Body of pancreas (tissue), 4 donors: Measurements from ENCODE around the gene INSIG1. TPM values are rescaled to one million over a fixed set of nuclear protein-coding genes. Genes with fewer than 3 reads are reported as not detected.

Source experiments
- ATAC-seq: fragments of 150-250 bp; one replicate; pipeline ENCODE4 v1.9.1; 2016
- DNase-seq, 4 donors: peaks; one replicate each; pipeline ENCODE4 v3.0.0-alpha.2; 2019
- H3K27ac ChIP-seq, 4 donors: fragments of 200-600 bp; sonication (generic); 1 replicate in 3 of 4; 2 replicates in 1 of 4; pipeline versions ENCODE4 v1.5.1 to v1.6.1; 2016 to 2019; ENCODE audit warnings: mild to moderate bottlenecking in 1 of 4, mixed read lengths in 1 of 4, moderate library complexity in 1 of 4
- H3K27me3 ChIP-seq, 2 donors: fragments of 200-600 bp; sonication (generic); one replicate each; pipeline ENCODE4 v1.6.0; 2016; ENCODE audit warnings: mild to moderate bottlenecking in 1 of 2
- H3K36me3 ChIP-seq, 2 donors: fragments of 200-600 bp; sonication (generic); replicated peaks in 1 of 2; 2 replicates each; pipeline ENCODE4 v1.5.1; 2016; ENCODE audit warnings: low read depth in 2 of 2; ENCODE audit not compliant: insufficient read depth in 1 of 2
- H3K4me1 ChIP-seq: fragments of 200-600 bp; sonication (generic); one replicate; pipeline ENCODE4 v1.6.0; 2016
- H3K4me3 ChIP-seq, 2 donors: fragments of 200-600 bp; sonication (generic); 1 replicate in 1 of 2; 2 replicates in 1 of 2; pipeline ENCODE4 v1.5.1; 2016 to 2019
- H3K9me3 ChIP-seq, 3 donors: fragments of 200-600 bp; sonication (generic); 1 replicate in 2 of 3; 2 replicates in 1 of 3; pipeline ENCODE4 v1.5.1; 2016
- POLR2A ChIP-seq, 3 donors: fragments of 450-650 bp; IDR thresholded peaks; one replicate each; pipeline ENCODE4 v1.6.1; 2016; ENCODE audit warnings: antibody characterized with exemption in 3 of 3, mild to moderate bottlenecking in 2 of 3
- WGBS, 2 donors: methylation state at CpG; one replicate each; pipeline ENCODE4 v1.1.5; 2017; 5-methylcytosine and 5-hydroxymethylcytosine counted together
- intact Hi-C: fragments of 100-400 bp; cut with DNase I; formaldehyde crosslinking; loops from one replicate; pipeline ENCODE4 v1.15.1; 2023
- total RNA-seq, 2 donors: library from RNA; depleted of rRNA; stranded (reverse); fragments of >200 nt; gene quantifications; one replicate each; pipeline ENCODE4 v1.1.0, GENCODE V29; 2016
- TF ChIP-seq, protein P1 (sequence below), 7 experiments: fragments of 450-650 bp in 4 of 7; fragments of 200-600 bp in 3 of 7; sonication (generic) in 3 of 7; IDR thresholded peaks; one replicate each; pipeline ENCODE4 v1.5.1; 2016 to 2019; ENCODE audit warnings: antibody characterized with exemption in 7 of 7

The INSIG1 gene
- total RNA-seq, 2 donors from 2014 or later: 47.0 to 79.8 TPM

DNA sequence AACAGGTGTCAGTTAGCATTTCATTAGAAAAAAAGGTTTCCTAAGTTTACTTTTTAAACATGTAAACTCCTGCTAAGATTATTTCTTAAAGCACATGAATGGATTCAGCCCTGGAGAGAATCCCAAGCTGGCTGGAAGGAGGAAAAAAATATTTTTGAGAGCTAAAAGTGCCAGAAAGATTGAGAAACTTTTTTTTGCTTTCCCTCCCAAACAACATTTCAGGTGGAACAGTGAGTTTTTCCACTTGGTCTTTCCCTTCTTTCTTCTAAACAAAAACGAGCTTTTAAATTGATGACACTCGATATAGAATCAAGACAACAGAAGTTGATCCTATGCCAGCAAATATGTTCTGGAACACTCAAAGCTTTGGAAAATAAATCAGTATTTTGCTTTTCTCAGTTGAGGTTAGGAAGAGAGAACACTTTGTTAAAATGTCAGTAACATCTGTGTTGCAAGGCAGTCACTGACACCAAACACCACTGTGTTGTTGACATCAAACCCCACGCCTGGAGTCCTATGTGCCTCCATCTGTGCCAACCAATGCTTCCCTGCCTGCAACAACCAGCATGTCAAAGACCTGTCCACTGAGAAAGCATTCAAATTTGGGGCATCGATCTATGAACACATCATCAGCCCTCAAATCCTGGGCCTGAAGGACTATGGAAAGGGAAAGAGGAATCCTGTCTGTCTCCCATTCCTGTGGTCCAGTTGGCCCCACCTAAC, 22.9 kb upstream of the INSIG1 start:
- intact Hi-C loops: no loop called here
- WGBS, 2 donors: 85 to 86% methylated on average over 3 to 4 of the region's 4 CpGs
- no peak overlapping the region for H3K27ac ChIP-seq

DNA sequence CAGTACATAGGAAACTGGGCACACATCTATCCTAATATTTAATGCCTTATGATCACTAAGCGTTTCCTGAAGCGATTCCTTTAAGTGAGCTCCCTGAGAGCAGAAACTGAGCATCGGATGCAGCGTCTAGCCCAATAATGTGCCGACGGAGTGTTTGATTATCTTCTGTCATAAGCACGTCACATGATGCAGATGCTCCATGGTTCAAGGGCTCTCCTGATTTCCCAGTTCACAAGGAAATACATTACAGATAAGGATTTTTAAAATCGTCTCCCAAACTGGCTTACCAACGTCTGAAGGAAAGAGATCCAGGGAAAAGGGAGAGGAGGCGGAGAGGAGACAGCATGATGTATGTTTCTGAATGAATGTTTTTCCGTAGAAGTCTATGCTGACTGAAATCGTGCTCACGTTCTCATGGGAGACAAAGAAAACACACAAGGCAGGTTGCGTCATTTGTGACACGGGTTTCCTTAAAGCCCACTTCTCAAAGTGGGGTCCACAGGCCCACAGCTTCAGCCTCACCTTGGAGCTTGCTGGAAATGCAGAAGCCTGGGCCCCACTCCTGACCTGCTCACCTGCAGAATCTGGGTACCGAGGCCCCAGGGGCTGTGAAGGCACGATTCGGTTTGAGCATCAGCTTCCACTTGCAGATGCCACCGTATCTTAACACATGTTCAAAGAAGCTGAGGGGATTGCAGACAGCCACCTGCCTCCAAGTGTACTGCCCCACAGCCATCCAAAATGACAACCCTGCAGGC, 21.5 kb upstream of the INSIG1 start:
- no peaks in the 10 kb centered on the region for H3K36me3 ChIP-seq
- intact Hi-C loops: no loop called here
- no peak for DNase-seq
- H3K27me3 ChIP-seq: no peaks in the 10 kb centered on the region
- H3K4me3 ChIP-seq: no peak overlapping the region
- 82 to 84% methylated on average over 15 to 19 of the region's 19 CpGs for WGBS, 2 donors
- TF ChIP-seq, protein P1, sequence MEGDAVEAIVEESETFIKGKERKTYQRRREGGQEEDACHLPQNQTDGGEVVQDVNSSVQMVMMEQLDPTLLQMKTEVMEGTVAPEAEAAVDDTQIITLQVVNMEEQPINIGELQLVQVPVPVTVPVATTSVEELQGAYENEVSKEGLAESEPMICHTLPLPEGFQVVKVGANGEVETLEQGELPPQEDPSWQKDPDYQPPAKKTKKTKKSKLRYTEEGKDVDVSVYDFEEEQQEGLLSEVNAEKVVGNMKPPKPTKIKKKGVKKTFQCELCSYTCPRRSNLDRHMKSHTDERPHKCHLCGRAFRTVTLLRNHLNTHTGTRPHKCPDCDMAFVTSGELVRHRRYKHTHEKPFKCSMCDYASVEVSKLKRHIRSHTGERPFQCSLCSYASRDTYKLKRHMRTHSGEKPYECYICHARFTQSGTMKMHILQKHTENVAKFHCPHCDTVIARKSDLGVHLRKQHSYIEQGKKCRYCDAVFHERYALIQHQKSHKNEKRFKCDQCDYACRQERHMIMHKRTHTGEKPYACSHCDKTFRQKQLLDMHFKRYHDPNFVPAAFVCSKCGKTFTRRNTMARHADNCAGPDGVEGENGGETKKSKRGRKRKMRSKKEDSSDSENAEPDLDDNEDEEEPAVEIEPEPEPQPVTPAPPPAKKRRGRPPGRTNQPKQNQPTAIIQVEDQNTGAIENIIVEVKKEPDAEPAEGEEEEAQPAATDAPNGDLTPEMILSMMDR (IDR thresholded peaks at IDR 0.05): no peak
- no peak for TF ChIP-seq POLR2A (IDR thresholded peaks at IDR 0.05)
- H3K27ac ChIP-seq: no peak overlapping the region
- H3K4me1 ChIP-seq: peaks cover 9% of the 10 kb centered on the region
- no peaks in the 10 kb centered on the region for H3K9me3 ChIP-seq
- ATAC-seq: no peak

More for the DNA sequence above, 22.9 kb upstream of the INSIG1 start:
- H3K9me3 ChIP-seq: no peaks in the 10 kb centered on the region
- H3K4me3 ChIP-seq: no peak overlapping the region
- ATAC-seq (no peak), DNase-seq (no peak)
- H3K27me3 ChIP-seq: no peaks in the 10 kb centered on the region
- peaks cover 9% of the 10 kb centered on the region for H3K4me1 ChIP-seq
- H3K36me3 ChIP-seq: no peaks in the 10 kb centered on the region
- TF ChIP-seq POLR2A (IDR thresholded peaks at IDR 0.05): no peak
- TF ChIP-seq, protein P1 (IDR thresholded peaks at IDR 0.05): no peak

DNA sequence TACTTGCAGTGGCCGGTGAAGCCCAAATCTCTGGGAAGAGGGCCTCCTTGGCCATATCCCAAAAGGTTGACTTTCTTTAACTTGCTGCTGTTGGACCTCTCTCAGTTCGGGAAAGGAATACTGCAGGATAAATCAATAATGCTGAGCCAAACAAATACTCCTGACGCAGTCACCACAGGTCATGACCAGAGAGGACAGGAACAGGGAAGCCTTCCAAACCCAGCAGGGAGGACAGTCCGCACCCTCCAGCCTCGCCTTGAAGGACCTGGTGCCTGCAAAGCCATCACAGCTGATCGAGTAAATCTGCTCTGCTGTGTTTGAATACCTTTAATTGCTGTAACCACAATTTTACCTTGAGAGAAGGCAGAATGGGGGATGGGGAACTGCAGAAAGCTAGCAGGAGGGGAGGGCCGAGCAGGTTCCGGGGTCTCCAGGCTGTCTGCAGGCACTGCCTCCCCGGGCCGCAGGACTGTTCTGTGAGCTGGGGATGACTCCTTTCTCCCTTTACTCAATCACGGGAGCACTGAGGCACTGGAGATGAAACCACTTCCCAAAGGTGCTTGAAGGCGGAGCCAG, 20.8 kb upstream of the INSIG1 start:
- WGBS, 2 donors: 36 to 40% methylated on average over 6 to 12 of the region's 12 CpGs
- Histone ChIP-seq H3K27ac (no peak overlapping the region), H3K9me3 (no peaks in the 10 kb centered on the region), H3K4me3 (no peak overlapping the region), H3K27me3 (no peaks in the 10 kb centered on the region), H3K4me1 (peaks cover 9% of the 10 kb centered on the region), H3K36me3 (no peaks in the 10 kb centered on the region)
- intact Hi-C loops: no loop called here
- TF ChIP-seq, protein P1 (IDR thresholded peaks at IDR 0.05): no peak
- TF ChIP-seq POLR2A (IDR thresholded peaks at IDR 0.05): no peak
- peak in 1 of 4 donors; percentile 39 for DNase-seq
- ATAC-seq: peak; percentile 77

DNA sequence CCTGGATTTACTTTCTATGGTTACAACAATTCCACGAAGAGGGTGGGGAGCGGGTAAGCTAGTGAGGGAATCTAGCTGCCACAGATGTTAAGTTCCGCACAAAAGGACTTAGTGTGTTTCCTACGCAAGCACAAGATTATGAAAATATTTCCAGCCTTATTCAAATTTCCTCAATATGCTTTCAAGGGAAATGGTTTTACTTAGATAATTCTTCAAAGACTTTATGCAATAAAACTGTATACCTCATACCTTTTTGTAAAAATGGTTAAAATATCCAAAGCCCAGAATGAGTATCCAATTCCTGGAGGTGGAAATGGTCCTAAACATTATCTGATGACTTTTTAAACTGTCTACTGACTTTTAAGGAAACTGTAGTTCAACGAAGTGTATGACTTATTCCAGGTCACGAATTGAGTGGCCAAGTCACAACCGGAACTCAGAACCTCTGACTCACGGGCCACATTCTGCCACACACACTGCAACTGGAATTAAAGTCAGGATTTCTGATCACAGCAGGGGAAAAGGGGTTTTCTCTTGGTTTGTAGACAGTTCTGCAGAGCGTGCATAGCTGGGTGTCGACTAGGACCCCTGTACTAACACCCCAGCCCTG, 20.2 kb upstream of the INSIG1 start:
- no peak for TF ChIP-seq POLR2A (IDR thresholded peaks at IDR 0.05)
- TF ChIP-seq, protein P1 (IDR thresholded peaks at IDR 0.05): no peak
- intact Hi-C loops: no loop called here
- H3K27me3 ChIP-seq: no peaks in the 10 kb centered on the region
- ATAC-seq (no peak), DNase-seq (no peak)
- 81 to 83% methylated on average over 10 of the region's 10 CpGs for WGBS, 2 donors
- H3K9me3 ChIP-seq: no peaks in the 10 kb centered on the region
- no peaks in the 10 kb centered on the region for H3K36me3 ChIP-seq
- no peak overlapping the region for H3K27ac ChIP-seq
- peaks cover 9% of the 10 kb centered on the region for H3K4me1 ChIP-seq
- H3K4me3 ChIP-seq: no peak overlapping the region
